Medulla oblongata (tissue), 1 donor: Measurements from ENCODE around the gene LIN7C.

Experiments used
- DNase-seq: peaks from one replicate; pipeline ENCODE4 v3.0.0-alpha.2; 2015; ENCODE audit errors: extremely low spot score

Gene LIN7C

DNA sequence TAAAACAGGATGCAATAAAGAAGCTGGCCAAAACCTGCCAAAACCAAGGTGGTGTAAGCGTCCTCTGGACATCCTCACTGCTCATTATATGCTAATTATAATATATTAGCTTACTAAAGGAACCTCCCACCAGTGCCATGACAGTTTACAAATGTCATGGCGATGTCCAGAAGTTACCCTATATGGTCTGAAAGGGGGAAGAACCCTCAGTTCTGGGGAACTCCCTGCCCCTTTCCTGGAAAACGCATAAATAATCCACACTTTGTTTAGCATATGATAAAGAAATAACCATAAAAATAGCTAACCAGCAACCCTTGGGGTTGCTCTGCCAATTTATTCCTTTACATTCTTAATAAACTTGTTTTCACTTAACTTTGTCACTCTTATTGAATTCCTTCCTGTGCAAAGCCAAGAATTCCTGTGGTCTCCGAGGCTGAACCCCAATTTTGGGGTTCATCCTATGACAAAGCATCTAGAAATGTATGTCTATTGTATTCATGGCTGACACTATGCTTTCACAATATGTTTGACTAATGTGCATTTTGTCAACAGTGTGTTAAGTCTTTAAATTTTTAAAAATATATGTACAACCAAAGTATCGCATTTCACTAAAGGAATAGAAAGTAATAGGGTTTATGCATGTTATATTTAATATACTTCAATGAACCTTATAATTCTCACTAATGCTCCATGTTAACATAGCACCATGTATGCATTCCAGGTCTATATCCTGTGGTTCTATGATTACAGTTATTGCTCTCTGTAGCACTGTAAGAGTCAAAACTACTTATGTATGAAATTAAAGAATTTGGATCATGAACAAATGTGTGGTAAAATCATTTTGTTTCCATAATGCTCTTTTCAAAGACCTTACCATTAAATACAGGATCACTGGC lies 59.0 kb downstream of the LIN7C start:
- no peak for DNase-seq

DNA sequence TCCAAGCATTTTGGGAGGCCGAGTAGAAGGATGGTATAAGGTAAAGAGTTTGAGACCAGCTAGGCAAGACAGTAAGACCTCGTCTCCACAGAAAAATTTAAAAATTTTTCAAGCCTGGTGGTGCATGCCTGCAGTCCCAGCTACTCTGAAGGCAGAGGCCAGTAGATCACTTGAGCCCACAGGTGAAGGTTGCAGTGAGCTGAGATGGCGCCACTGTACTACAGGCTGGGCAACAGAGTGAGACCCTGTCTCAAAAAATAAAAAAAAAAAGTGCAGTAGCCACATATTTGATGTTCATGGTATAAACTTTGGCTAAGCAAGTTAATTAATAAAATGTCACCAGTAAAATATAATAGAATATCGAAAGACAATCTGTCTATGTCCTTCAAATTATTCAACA lies 60.9 kb downstream of the LIN7C start:
- DNase-seq, result no peak

DNA sequence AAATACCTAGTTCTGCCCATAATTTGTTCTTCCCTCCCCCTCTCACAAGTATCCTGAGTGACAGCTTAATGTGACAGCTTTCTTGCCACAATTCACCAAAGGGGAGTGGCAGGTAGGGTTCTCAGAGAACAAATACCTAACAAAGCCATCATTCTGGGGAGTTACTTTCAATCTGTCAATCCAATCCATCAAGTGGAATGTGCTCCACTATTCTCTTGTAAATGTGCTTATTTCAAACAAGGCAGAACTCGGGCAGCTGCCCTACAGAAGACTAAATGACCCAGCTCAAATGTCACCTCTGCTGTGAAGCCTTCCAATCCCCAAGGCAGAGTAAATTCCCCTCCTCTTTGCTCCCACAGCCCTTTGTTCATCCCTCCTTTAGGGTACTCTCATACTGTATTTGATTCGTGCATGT lies 61.8 kb downstream of the LIN7C start:
- no peak for DNase-seq
